Germinal center (tissue), 1 donor: Measurements from ENCODE around the gene PUM1.
"Not testable (repeated sequence)": the region's sequence is repeated elsewhere in the genome, so short reads cannot be mapped to it uniquely, and the experiment has no call there.

Source experiments
- DNase-seq: peaks from one replicate; pipeline ENCODE4 v3.0.0; 2012; ENCODE audit warnings: mixed read lengths, low spot score

Gene PUM1

DNA sequence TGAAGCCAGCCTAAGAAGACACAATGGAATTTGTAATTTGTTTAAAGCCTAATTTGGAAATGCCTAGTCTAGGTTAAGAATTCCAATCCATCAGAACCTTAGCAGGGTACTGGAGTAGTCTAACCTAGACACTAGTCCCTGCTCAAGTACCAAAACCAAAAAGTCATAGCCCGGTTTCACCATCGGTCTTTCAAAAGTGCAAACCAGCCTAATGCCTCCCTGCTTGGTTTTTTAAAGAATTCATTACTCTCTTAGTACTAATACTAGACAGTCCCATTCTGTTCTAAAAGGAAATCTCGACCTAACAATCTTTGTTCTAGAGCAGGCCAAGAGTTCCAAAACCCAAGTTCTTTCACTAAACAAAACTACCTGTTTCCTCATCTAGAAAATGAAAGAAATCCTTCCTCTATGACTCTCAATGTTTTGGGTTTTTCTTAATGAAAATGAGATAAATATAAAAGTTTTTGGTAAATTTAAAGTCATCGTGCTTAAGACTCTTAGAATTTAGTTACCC is 2.6 kb downstream of the PUM1 start:
- DNase-seq, result no peak

DNA sequence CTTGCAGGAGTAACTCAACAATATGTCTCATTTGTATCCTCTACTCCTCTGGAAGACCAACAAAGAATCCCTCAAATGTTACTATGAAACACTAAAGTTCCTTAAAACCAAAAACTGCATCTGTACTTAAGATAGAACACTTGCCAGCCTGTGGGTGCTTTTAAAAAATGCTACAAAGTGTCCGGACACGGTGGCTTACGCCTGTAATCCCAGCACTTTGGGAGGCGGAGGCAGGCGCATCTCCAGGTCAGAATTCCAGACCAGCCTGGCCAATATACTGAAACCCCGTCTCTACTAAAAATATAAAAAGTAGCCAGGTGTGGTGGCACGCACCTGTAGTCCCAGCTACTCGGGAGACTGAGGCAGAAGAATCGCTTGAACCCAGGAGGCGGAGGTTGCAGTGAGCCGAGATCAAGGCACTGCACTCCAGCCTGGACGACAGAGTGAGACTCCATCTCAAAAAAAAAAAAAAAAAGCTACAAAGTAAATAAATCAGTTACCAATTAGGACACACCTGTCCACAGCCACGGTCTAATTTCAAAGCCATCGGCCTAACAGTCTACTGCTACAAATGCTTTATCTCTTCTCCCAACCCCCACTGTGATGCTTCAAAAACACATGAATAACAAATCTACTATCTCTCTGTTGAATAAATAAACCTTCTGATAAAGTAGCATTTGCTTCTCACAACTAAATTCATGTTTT is 3.2 kb downstream of the PUM1 start:
- DNase-seq, result not testable (repeated sequence)

DNA sequence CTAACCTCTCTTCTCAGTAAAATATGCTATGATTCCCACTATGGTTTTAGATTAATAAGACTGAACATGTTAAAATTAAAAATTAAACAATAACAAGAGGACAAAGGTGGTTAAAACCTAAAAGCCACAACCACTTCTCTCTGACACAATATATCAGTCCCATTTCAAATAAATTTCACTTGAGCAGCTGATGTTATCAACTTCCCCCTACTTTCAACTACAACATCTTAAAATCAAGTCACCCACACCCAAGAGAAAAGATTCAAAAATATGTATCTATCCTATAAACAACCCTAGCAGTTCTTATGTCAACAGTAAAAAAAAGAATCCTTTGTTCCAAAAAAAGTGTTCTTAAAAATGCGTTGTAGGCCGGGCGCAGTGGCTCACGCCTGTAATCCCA is 7.5 kb downstream of the PUM1 start:
- DNase-seq, result no peak

DNA sequence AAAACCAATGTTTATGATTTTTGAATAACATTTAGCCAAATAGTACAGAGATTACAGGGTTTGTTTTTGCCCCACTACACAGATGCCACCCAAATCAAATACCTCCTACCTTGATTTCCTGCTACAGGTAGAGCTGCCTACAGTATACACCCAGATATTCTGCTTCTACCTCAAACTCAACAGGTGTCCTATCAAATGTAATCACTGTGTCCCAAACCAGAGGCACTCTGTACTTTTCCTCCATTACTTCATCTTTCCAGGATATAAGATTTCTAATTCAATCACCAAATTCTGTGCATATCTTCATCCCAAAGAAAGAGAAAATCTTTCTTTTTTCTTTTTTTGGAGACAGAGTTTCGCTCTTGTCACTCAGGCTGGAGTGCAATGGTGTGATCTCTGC is 9.6 kb downstream of the PUM1 start:
- no peak for DNase-seq

DNA sequence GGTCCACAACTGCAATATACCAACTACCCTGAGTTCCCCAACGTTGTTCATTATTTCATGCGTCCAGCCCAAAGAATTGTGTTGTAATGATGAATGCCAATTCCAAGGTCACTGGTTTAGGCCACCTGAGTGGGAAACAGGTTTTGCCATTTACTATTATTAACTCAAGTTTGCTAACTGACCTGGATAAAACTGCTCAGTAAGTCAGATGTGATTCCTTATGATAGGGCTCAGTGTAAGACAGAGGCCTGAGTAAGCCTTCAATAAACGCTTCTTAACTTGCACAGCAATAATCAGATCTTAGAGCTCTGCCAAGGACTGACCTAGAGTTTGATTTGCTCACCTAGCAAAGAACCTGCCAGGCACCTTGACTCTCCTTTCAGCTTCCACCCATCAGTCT is 10.0 kb downstream of the PUM1 start:
- DNase-seq, result no peak

DNA sequence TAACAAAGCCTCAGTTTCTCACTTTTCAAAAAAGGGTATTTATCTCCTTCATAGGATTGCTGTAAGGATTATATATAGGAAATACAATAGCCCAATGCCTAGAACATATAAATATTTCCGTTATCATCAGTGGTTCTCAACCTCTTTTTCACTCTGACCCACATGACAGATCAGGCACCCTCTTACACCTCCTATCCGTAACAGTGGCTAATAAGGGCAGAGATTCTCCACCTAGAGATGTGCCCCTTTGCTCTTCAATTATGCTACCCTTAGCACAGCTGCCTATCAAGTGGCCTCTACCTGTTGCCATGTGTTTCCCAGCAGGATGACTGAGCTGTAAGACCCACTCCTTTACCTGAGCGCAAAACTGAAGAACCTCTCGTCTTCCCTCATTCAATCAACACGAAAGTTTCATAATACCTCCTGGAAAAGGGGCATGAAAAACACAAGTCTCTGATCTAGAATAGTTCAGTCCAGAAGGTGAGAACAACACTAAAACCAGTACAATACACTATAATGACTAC is 10.5 kb downstream of the PUM1 start:
- DNase-seq, result no peak

DNA sequence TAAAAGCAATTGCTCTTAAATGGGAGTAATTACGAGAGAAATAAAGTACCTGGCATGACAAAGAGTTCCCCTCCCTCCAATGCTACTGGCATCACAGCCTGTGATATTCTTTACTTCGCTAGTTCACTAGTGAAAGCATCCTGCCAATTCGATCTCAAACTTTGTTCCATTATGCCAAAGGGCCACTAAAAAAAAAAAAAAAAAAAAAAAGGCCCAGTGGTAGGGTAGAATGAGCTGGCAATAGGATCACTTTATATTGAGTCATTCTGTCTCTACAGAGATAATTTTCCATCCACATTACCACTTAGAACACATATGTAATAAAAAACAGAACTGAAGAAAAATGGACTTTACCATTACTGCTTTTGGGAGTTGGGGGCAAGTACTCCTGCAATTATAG is 11.2 kb downstream of the PUM1 start:
- DNase-seq, result no peak

DNA sequence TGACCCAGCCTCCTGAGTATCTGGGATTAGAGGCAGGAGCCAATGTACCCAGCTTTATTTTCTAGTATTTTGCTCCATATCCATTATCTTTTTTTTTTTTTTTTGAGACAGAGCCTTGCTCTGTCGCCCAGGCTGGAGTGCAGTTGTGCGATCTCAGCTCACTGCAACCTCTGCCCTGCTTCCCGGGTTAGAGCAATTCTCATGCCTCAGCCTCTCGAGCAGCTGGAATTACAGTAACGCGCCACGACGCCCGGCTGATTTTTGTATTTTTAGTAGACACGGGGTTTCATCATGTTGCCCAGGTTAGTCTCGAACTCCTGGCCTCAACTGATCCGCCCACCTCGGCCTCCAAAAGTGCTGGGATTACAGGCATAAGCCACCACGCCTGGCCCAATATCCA is 12.9 kb downstream of the PUM1 start:
- not testable (repeated sequence) for DNase-seq

DNA sequence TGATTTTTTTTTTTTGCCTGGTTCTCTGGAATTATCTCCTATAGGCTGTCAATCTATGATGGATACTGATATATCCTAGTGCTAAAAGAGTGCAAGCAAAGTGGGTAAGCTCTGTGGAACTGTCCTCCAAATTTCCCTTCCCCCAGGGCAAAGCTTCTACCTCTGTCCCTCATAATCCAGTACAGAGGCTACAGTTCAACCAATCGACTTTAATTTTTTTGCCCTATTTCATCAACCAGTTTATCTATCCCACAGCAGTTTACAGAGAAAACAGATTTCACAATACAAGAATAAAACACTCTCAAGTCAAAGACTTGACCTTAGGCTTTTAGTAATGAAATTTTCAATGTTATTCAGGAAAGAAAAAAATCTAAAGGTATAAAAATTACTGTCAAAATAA is 13.9 kb downstream of the PUM1 start:
- no peak for DNase-seq

DNA sequence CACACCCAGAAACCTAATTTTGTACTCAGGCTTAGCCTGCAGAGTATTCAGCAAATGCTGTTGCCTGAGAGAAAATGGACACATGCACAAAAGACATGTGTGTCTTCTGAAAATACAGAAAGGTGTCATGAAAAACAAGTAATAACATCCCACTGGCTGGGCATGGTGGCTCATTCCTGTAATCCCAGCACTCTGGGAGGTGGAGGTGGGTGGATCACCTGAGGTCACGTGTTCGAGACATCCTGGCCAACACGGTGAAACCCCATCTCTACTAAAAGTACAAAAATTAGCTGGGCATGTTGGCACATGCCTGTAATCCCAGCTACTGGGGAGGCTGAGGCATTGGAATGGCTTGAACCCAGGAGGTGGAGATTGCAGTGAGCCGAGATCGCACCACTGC is 18.0 kb downstream of the PUM1 start:
- DNase-seq, result not testable (repeated sequence)

DNA sequence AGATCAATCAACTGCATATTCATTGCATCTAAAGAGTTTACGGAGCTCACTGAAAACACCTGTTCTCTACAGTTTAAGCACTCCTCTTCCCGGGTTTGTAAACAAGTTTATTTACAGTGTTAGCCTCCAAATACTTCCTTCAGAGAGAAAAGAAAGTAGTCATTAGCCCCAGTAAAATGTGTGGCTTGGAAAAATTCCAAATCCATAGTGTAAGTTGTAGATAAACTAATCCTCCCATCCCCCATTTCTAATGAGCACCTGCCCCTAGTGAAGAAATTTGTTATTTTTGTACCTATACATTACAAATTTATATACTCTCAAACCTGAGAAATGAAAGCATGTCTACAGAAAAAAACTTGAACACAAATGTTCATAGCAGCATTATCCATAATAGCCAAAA is 21.9 kb downstream of the PUM1 start:
- no peak for DNase-seq

DNA sequence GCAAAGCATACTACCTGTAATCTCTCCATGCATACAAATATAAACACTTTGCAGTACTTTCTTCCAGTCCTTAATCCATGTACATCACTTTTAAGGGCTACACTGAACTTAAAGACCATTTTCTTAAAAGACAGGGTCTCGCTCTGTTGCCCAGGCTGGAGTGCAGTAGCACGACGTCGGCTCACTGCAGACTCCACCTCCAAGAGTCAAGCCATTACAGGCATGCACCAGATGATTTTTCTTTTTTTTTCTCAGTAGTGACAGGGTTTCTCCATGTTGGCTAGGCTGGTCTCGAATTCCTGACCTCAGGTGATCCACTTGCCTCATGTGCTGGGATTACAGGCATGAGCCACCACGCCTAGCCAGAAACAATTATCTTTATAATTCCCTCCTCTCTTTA is 22.9 kb downstream of the PUM1 start:
- no peak for DNase-seq

DNA sequence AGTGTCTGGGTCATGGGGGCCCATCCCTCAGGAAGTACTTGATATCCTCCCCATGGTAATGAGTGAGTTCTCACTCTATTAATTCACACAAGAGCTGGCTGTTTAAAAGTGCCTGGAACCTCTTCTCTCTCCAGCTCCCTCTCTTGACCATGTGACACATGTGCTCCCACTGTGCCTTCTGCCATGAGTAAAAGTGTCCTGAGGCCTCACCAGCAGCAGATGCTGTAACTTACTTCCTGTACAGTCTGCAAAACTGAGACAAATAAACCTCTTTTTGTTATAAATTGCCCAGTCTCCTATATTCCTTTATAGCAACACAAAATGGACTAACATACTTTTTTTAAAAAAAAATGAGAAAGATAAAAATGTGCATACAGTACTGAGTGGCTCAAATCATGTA is 24.0 kb downstream of the PUM1 start:
- no peak for DNase-seq

DNA sequence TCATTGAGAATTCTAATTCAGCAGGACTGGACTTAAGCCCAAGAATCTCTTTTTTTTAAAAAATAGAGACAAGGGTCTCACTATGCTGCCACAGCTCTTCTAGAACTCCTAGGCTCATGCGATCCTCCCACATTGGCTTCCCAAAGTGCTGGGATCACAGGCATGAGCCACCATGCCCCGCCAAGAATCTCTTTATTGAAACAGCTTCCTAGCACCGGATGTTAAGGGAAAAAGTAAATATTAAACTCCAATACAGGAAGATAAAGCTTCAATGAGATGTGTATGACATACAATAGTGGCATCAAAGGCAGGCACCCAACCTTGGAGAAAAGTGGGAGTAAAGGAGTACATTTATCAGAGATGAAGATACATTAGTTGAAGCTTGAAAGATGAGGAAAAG is 25.5 kb downstream of the PUM1 start:
- DNase-seq, result no peak

DNA sequence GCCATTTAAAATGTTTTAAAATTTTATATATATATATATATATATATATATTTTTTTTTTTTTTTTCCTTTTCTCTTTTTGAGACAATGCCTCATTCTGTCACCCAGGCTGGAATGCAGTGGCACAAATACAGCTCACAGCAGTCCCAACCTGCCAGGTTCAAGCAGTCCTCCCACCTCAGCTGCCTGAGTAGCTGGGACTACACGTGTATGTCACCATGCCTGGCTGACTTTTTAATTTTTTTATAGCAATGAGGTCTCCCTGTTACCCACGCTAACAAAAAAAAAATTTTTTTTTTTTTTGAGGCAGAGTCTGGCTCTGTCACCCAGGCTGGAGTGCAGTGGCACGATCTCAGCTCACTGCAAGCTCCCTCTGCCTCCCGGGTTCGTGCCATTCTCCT is 26.6 kb downstream of the PUM1 start:
- not testable (repeated sequence) for DNase-seq

DNA sequence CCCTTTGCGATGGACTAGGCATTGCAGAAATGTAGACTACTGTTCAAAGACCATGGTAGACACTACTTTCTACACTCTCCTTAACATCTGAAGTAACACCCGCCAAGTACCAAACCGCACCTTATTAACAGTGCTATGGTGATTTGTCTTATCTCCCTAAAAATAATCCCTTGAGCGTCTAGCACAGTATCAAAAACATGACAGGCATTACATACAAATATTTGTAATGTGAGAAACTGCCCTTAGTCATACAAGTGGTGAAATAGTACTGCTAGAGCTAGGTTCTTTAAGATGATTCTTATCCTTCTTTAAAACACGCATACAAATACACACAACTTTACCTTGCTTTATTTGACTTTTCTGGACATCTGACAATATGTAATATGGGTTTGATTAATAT is 27.2 kb downstream of the PUM1 start:
- DNase-seq, result no peak

DNA sequence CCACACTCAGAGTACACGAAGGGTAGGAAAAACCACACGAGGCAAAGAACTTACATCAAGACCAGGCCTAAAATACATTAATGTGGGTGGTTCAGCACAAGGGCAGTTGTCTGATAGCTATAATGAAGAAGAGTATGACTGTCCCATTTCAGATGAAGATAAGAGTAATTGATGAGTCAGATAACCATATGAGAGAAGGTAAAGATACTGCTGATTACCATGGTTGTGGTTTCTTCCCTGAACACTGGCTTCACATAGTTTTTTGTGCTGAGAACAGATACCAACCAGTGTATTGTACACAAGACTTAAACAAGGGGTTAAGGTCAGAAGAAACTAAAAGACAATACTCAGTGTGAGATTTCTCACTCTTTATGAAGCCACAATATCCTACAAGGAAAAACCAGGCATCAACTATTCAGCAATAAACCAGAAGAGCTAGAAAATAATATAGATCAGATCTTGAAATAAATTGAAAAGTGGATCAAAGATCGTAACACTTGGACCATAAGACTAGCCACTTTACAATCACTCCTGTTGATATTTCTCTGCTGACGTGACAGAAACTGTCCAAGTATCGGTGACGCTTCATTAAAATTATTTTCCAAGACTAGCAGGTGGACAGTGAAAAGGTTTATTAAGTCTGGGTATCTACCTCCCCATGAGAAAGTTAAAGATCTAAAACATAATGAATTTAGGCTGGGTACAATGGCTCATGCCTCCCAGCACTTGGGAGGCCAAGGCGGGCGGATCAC is 28.6 kb downstream of the PUM1 start:
- no peak for DNase-seq

DNA sequence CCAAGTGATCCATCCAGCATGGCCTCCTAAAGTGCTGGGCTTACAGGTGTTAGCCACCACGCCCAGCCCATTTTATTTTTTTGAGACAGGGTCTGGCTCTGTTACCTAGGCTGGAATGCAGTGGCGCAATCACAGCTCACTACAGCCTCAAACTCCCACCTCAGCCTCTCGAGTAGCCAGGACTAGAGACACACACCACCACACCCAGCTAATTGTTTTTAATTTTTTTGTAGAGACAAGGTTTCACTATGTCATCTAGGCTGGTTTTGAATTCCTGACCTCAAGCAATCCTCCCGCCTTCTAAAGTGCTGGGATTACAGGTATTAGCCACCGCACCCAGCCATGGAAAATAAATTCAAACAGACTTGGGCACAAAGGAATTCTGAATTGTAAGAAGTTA is 31.9 kb downstream of the PUM1 start:
- no peak for DNase-seq

DNA sequence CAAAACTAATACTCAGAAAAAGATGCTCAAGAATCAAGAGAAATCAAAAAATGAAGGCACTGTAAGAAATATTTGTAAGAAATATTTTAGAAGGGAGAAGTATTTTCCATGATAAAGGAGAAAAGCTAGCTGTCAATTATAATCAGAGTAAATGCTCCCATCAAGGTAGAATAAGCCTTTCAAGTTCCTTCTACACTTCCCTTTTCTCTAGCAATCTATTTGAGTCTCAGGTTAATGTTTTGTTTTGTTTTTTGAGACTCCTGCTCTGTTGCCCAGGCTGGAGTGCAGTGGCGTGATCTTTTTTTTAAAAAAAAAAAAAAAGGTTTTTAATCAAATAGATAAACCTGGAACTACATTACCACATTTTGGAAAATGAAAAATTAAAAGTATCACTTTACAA is 33.3 kb downstream of the PUM1 start:
- peak; percentile 24 for DNase-seq

DNA sequence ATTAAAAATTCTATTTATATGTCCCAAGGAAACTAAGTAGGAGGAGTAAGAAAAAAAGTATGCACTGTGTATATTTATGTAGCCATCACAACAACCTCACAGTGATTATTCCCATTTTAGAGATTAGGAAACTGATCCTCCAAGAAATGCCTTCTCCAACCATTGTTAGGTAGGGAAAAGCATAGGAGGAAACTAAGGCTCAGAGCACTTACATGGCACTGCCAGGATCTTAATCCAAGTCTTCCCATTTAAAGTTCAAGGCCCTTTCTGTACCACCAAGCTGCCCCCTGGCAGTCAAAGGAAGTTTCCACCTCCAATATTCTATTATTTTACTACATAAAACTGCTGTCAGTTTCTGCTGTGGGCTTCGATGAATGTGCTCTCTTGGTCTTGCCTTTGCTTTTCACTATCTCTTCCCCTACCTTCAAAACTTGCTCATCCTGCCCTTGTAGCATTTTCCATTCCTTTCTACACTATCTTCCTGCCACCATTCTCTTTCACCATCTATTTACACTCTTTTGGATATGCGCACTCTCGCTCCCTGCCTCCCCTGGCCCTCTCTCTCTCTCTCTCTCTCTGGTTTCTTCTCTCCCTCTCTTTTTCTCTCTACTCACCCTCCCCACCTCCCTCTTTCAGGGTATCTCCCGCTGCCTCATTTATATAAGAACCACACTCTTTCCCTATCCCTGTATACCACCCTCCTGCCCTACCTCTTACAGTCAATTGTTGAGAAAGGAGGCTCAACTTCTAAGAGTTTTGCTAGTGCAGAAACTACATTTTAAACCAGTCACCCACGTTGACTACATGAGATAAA is 34.0 kb downstream of the PUM1 start:
- no peak for DNase-seq

DNA sequence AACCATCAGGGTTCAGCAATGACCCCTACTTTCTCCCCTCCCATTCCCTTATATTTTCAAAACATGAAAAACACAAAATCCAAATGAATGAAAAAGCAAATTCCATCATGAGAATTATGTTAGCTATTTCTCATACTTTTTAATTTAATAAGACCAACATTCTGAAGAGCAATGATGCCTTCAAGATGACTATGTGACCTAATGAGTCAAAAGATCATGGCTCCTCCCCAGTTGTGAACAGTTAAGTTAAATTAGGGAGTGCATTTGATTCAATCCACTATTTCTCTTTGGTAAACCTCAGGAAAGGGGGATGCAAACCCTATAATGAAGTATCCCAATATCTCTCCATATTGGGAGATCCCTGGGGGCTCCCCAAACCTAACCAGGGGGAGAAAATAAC is 36.5 kb downstream of the PUM1 start:
- DNase-seq, result no peak

DNA sequence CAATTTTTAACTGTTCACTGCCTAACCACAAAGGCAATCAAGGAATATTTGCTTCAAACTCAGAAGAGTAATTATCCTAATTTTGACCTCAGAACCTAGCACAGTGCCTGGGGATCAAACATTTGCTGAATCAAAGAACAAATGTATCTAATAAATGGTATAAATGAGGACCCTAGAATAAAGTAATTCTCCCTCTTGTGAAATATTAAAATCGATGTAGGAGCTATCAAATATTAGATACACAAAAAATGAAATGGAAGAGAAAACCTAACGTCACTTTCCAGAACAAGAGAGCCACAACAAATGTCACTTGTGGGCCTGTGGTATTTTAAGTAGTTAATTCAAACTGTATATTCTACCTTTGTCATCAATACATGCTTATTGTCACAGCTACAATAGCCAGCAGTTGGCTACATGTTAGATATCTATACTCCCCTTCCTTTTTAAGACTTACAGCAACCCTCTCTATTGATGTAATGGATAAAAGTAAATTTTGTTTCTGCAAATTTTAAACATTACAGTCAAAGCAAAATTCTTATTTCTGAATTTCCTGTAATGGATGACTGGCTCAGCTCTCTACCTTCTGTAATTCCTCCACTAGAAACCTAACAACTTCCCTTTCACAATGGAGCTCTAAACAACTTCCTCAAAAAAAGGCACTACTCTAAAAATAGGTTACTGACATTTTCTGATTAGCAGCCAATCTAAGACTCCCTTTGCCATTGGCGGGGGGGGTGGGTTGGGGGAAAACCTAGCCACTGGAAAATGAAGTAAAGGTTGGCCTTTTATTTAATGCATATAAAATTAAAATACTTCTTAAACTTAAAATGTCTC is 37.6 kb downstream of the PUM1 start:
- peak; percentile 82 for DNase-seq
